Left ventricle myocardium inferior (tissue), 1 donor: ENCODE measurements around the gene LRBA. TPM values are rescaled to one million over a fixed set of nuclear protein-coding genes. Genes with fewer than 3 reads are reported as not detected.

ENCODE experiments used
- DNase-seq: peaks from one replicate; pipeline ENCODE4 v3.0.0-alpha.2; 2020
- H3K27ac ChIP-seq: fragments of 200-600 bp; replicated peaks from 2 replicates; pipeline ENCODE4 v1.8.0; 2021
- H3K27me3 ChIP-seq: fragments of 200-600 bp; 2 replicates; pipeline ENCODE4 v1.8.0; 2021; ENCODE audit warnings: low read depth
- H3K36me3 ChIP-seq: fragments of 200-600 bp; 2 replicates; pipeline ENCODE4 v1.8.0; 2021
- H3K4me1 ChIP-seq: fragments of 200-600 bp; 2 replicates; pipeline ENCODE4 v1.8.0; 2021
- H3K4me3 ChIP-seq: fragments of 200-600 bp; 2 replicates; pipeline ENCODE4 v1.8.0; 2021; ENCODE audit warnings: mild to moderate bottlenecking, moderate library complexity
- H3K9me3 ChIP-seq: fragments of 200-600 bp; replicated peaks from 2 replicates; pipeline ENCODE4 v1.8.0; 2021
- intact Hi-C: fragments of 100-400 bp; cut with micrococcal nuclease; formaldehyde crosslinking; loops from one replicate; pipeline ENCODE4 v1.11.0; 2022
- total RNA-seq: library from RNA; stranded (reverse); fragmentation: NEBNext Ultra II Directional; extraction: Animal tissue kit (Norgen Biotek cat#: 25700); gene quantifications from one replicate; pipeline ENCODE4 v1.2.1, GENCODE V29; 2021
- TF ChIP-seq, protein P1 (sequence below): fragments of 200-600 bp; IDR thresholded peaks from 2 replicates; pipeline ENCODE4 v1.8.0; 2021; ENCODE audit warnings: antibody characterized with exemption, mild to moderate bottlenecking, borderline replicate concordance
- donor health status: DM: no; HTN: yes; CAD: no; lungs with severe emphysema.

The LRBA gene
- total RNA-seq, 1 donor from 2014 or later: 19.1 TPM

DNA sequence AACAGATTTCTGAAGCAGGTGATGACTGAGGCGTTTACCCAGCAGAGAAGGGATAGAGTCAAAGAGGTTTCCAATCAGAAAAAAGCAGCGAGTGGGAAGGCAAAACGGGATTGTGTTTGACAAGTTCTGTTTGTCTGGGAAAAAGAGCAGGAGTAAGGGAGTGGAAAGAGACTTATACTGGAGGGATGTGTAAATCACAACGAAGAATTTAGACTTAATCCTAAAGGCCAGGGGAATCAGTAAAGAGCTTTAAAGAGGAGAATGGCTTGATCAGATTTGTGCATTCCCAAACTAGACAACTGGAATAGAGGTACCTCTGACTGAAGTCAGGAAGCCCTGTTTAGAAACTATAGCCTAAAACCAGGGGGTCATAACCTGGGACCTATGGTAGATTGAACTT is 31.5 kb upstream of the LRBA start:
- Histone ChIP-seq H3K27ac (no peak overlapping the region), H3K27me3 (no peaks in the 10 kb centered on the region), H3K4me1 (no peaks in the 10 kb centered on the region), H3K9me3 (no peaks in the 10 kb centered on the region), H3K4me3 (no peak overlapping the region), H3K36me3 (no peaks in the 10 kb centered on the region)
- intact Hi-C loops: no loop called here
- TF ChIP-seq, protein P1, sequence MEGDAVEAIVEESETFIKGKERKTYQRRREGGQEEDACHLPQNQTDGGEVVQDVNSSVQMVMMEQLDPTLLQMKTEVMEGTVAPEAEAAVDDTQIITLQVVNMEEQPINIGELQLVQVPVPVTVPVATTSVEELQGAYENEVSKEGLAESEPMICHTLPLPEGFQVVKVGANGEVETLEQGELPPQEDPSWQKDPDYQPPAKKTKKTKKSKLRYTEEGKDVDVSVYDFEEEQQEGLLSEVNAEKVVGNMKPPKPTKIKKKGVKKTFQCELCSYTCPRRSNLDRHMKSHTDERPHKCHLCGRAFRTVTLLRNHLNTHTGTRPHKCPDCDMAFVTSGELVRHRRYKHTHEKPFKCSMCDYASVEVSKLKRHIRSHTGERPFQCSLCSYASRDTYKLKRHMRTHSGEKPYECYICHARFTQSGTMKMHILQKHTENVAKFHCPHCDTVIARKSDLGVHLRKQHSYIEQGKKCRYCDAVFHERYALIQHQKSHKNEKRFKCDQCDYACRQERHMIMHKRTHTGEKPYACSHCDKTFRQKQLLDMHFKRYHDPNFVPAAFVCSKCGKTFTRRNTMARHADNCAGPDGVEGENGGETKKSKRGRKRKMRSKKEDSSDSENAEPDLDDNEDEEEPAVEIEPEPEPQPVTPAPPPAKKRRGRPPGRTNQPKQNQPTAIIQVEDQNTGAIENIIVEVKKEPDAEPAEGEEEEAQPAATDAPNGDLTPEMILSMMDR: no peak
- no peak for DNase-seq

DNA sequence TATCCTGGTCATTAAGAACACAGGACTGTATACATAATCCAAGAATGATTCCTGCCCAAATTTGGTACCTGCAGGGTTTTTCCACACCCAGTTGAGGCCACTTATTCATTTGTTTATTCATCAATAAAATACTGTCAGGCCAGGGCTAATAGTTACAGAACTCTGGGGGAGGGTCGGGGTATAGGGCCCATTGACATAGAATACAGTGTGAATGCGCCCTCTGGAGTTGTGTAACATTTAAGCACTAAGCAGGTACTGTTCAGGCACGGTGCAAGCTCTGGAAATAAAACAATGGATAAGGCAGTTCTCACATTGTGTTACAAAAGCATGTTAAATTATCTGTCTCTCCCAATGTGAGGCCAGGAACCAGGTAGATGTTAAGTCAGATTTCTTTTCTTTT is 30.8 kb upstream of the LRBA start:
- DNase-seq: no peak
- Histone ChIP-seq H3K4me1 (no peaks in the 10 kb centered on the region), H3K9me3 (no peaks in the 10 kb centered on the region), H3K36me3 (no peaks in the 10 kb centered on the region), H3K27ac (no peak overlapping the region), H3K27me3 (no peaks in the 10 kb centered on the region), H3K4me3 (no peak overlapping the region)
- TF ChIP-seq, protein P1: no peak
- intact Hi-C loops: no loop called here

DNA sequence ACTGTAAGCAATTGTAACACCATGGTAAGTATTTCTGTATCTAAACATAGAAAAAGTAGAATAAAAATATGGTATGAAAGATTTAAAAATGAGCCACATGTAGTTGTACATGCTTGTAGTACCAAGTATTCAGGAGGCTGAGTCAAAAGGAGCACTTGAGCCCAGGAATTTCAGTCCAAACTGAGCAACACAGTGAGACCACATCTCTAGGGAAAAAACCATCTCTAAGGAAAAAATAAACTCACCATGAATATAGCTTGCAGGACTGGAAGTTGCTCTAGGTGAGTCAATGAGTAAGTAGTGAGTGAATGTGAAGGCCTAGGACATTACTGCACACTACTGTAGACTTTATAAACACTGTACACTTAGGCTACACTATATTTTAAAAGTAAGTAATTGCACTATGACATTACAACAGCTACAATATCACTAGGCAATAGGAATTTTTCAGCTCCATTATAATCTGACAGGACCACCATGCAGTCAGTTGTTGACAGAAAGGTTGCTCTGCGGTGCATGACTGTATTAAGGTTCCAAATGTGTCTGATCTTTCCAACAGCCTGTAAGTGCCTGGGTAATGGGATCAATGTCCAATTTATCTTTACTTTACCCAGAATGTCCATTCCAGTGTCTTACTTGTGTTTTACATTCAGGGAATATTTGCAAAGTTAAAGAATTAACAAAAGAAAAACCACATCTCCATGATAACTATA is 28.9 kb upstream of the LRBA start:
- no peak for DNase-seq
- no peaks in the 10 kb centered on the region for H3K36me3 ChIP-seq
- H3K4me1 ChIP-seq: no peaks in the 10 kb centered on the region
- no peaks in the 10 kb centered on the region for H3K27me3 ChIP-seq
- intact Hi-C loops: no loop called here
- TF ChIP-seq, protein P1: no peak
- no peak overlapping the region for H3K27ac ChIP-seq
- no peak overlapping the region for H3K4me3 ChIP-seq
- no peaks in the 10 kb centered on the region for H3K9me3 ChIP-seq

DNA sequence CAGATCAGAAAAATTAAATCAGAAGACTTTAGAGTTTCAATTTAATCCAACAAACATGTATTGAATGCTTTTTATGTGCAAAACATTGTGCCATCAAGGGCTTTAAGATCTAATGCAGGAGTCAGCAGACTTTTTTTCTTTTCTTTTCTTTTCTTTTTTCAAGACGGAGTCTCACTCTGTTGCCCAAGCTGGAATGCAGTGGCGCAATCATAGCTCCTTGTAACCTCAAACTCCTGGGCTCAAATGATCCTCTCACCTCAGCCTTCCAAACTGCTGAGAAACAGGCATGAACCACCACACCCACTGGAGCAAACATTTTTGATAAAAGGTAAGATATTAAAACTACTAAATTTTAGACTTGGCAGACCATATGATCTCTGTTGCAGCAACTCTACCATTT is 24.6 kb upstream of the LRBA start:
- Histone ChIP-seq H3K36me3 (no peaks in the 10 kb centered on the region), H3K4me1 (no peaks in the 10 kb centered on the region), H3K9me3 (no peaks in the 10 kb centered on the region), H3K4me3 (no peak overlapping the region), H3K27ac (no peak overlapping the region), H3K27me3 (no peaks in the 10 kb centered on the region)
- TF ChIP-seq, protein P1: no peak
- no peak for DNase-seq
- intact Hi-C loops: no loop called here

DNA sequence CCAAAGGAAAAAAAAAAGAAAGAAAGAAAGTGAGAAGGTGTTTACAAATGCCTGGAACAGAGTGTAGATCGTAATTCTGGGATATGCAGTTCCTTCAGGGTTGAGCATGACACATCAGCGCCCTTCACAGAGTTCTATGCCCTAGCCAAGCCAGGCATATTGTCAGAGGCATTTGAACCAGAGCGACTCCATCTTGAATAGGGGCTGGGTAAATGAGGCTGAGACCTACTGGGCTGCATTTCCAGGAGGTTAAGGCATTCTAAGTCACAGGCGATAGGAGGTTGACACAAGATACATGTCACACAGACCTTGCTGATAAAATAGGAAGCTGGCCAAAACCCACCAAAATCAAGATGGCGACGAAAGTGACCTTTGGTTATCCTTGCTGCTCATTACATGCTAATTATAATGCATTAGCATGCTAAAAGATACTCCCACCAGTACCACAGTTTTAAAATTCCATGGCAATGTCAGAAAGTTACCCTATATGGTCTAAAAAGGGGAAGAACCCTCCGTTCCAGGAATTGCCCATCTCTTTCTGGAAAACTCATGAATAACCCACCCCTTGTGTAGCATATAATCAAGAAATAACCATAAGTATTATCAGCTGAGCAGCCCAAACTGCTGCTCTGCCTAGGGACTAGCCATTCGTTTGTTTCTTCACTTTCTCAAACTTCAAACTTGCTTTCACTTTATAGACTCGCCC is 23.5 kb upstream of the LRBA start:
- Histone ChIP-seq H3K27ac (no peak overlapping the region), H3K4me3 (no peak overlapping the region), H3K27me3 (no peaks in the 10 kb centered on the region), H3K4me1 (no peaks in the 10 kb centered on the region), H3K36me3 (no peaks in the 10 kb centered on the region), H3K9me3 (no peaks in the 10 kb centered on the region)
- DNase-seq: no peak
- intact Hi-C loops: no loop called here
- TF ChIP-seq, protein P1: no peak
